HepG2 (cell line): ENCODE measurements around the gene LPAR1. TPM values are rescaled to one million over a fixed set of nuclear protein-coding genes. Genes with fewer than 3 reads are reported as not detected.

ENCODE experiments used
- ATAC-seq: fragments of 200-7000 bp; cut with Tn5 transposase; 3 replicates; pipeline ENCODE4 v1.9.1; 2020; ENCODE audit warnings: mild to moderate bottlenecking, moderate library complexity
- BruUV-seq: library from RNA; stranded (reverse); fragments of 400-500 nt; replicated peaks from 2 replicates; lab custom pipeline; 2021; lab: Mats Ljungman, UMichigan
- CTCF ChIA-PET: fragments of 300-600 bp; formaldehyde crosslinking; extraction: SDS; loops from one replicate; lab custom pipeline; 2021; ENCODE audit warnings: low total read pairs, inconsistent platforms, low intra/inter-chr PET ratio; lab: Yijun Ruan, JAX
- POLR2A ChIA-PET: fragments of 350-600 bp; sonication (Branson Sonifier 250); formaldehyde crosslinking; loops from one replicate; lab custom pipeline; 2020; ENCODE audit warnings: antibody characterized with exemption, inconsistent platforms; lab: Yijun Ruan, JAX
- DNase-seq: peaks from one replicate; pipeline ENCODE4 v3.0.0-alpha.2; 2015; ENCODE audit warnings: low spot score
- FAIRE-seq: peaks from 3 replicates; lab custom pipeline; 2011; peaks lifted over from hg19 to GRCh38; lab: Jason Lieb, UNC
- H2AFZ ChIP-seq: one replicate; pipeline ENCODE4 v1.6.1; 2011; ENCODE audit warnings: low read length, inconsistent platforms
- H3K27ac ChIP-seq: fragments of 300-600 bp; 3 replicates; pipeline ENCODE4 v1.8.0; 2011; ENCODE audit warnings: mixed run types, mild to moderate bottlenecking, mixed read lengths, low read length, inconsistent platforms; ENCODE audit not compliant: insufficient read depth; ENCODE audit errors: extremely low read length
- H3K27me3 ChIP-seq, 2 experiments: fragments of 200-600 bp in 1 of 2; 2 replicates in 1 of 2; 3 replicates in 1 of 2; pipeline versions ENCODE4 v1.6.0 to v1.8.0; 2011; ENCODE audit warnings: low read length in 2 of 2, mild to moderate bottlenecking in 2 of 2, moderate library complexity in 2 of 2, inconsistent platforms in 1 of 2; ENCODE audit not compliant: insufficient read depth in 2 of 2, control insufficient read depth in 1 of 2
- H3K36me3 ChIP-seq, 2 experiments: fragments of 200-600 bp in 1 of 2; replicated peaks in 1 of 2; 2 replicates in 1 of 2; 3 replicates in 1 of 2; pipeline versions ENCODE4 v1.5.1 to v1.8.0; 2011; ENCODE audit warnings: low read length in 2 of 2, inconsistent platforms in 1 of 2; ENCODE audit not compliant: insufficient read depth in 2 of 2, control insufficient read depth in 1 of 2
- H3K4me1 ChIP-seq: 2 replicates; pipeline ENCODE4 v1.5.1; 2012; ENCODE audit warnings: low read length, inconsistent platforms; ENCODE audit not compliant: insufficient read depth
- H3K4me2 ChIP-seq: 2 replicates; pipeline ENCODE4 v1.6.0; 2011; ENCODE audit warnings: low read depth, low read length, inconsistent platforms
- H3K4me3 ChIP-seq, 3 experiments: fragments of 200-600 bp in 1 of 3; sonication (generic), shearing (Covaris generic) in 1 of 3; replicated peaks in 1 of 3; 2 replicates each; pipeline ENCODE4 v1.5.1; 2011 to 2016; ENCODE audit warnings: low read length in 3 of 3, inconsistent platforms in 2 of 3, low read depth in 2 of 3, mild to moderate bottlenecking in 2 of 3, control low read depth in 1 of 3, mixed read lengths in 1 of 3; ENCODE audit not compliant: insufficient read depth in 1 of 3
- H3K79me2 ChIP-seq: one replicate; pipeline ENCODE4 v1.6.1; 2011; ENCODE audit warnings: low read length, inconsistent platforms; ENCODE audit not compliant: insufficient read depth
- H3K9ac ChIP-seq: 2 replicates; pipeline ENCODE4 v1.6.0; 2011; ENCODE audit warnings: mild to moderate bottlenecking, low read depth, low read length, inconsistent platforms; ENCODE audit not compliant: insufficient read depth
- H3K9me3 ChIP-seq: 2 replicates; pipeline ENCODE4 v1.5.1; 2012; ENCODE audit warnings: mild to moderate bottlenecking, low read length
- H4K20me1 ChIP-seq: 2 replicates; pipeline ENCODE4 v1.6.0; 2011; ENCODE audit warnings: inconsistent platforms, mild to moderate bottlenecking, low read length, moderate library complexity; ENCODE audit not compliant: insufficient read depth
- ATF7 ChIP-seq, 2 experiments: fragments of 450-650 bp in 1 of 2; sonication (generic) in 1 of 2; formaldehyde crosslinking in 1 of 2; IDR thresholded peaks; 2 replicates each; pipeline versions ENCODE4 v1.4.0 to v1.6.1; 2016 to 2020; ENCODE audit warnings: antibody characterized with exemption in 1 of 2, mild to moderate bottlenecking in 1 of 2, missing genetic modification reagents in 1 of 2
- TOE1 ChIP-seq: sonication (generic); formaldehyde crosslinking; IDR thresholded peaks from 2 replicates; pipeline ENCODE4 v1.4.0; 2020; ENCODE audit warnings: mild to moderate bottlenecking, missing genetic modification reagents
- WGBS: methylation state at CpG from one replicate; pipeline ENCODE4 v1.1.6; 2017; ENCODE audit warnings: low lambda C conversion rate; 5-methylcytosine and 5-hydroxymethylcytosine counted together
- in situ Hi-C: cut with HindIII; loops from 2 replicates; pipeline ENCODE4 v1.10.0; 2017; ENCODE audit warnings: low pct_unique_long_range_greater_than_20kb; ENCODE audit not compliant: extremely low pct_ligation_motif_present
- intact Hi-C: fragments of 100-400 bp; cut with micrococcal nuclease; formaldehyde crosslinking; loops from one replicate; pipeline ENCODE4 v1.10.0; 2022; ENCODE audit not compliant: unreplicated experiment
- polyA plus RNA-seq, 8 experiments: library from polyadenylated mRNA; depleted of rRNA in 3 of 8; stranded (reverse) in 7 of 8; unstranded in 1 of 8; fragments of >200 nt; fragmentation: Illumina TruSeq in 4 of 8; extraction: Trizol in 4 of 8; gene quantifications; 2 replicates each; pipeline versions ENCODE4 v1.2.1 to v1.2.3, GENCODE V29; 2011 to 2016; ENCODE audit warnings: low read depth in 4 of 8, missing spikeins in 1 of 8, mixed read lengths in 1 of 8; ENCODE audit not compliant: insufficient read depth in 1 of 8
- total RNA-seq, 5 experiments: library from RNA; depleted of rRNA; stranded (reverse); fragments of >200 nt; fragmentation: Illumina TruSeq; extraction: Trizol; gene quantifications; 2 replicates each; pipeline ENCODE4 v1.2.3, GENCODE V29; 2016; ENCODE audit warnings: low read depth in 1 of 5
- TF ChIP-seq, protein P1 (sequence below): sonication (generic); formaldehyde crosslinking; IDR thresholded peaks from 2 replicates; pipeline ENCODE4 v1.4.0; 2020; ENCODE audit warnings: mild to moderate bottlenecking, missing genetic modification reagents, borderline replicate concordance
- TF ChIP-seq, protein P2 (sequence below): sonication (generic); formaldehyde crosslinking; IDR thresholded peaks from 2 replicates; pipeline ENCODE4 v1.9.0; 2022; ENCODE audit warnings: missing genetic modification reagents, mild to moderate bottlenecking, borderline replicate concordance

Gene LPAR1
- total and polyA plus RNA-seq, 2 of the 13 experiments (the other 11 are each of a cell fraction or from before 2014, with no cell fraction given): not detected

GRCh38 chr9:110990481-110990880 lies 47.8 kb downstream of the LPAR1 start:
- Histone ChIP-seq H2AFZ (no peak overlapping the region), H3K9me3 (no peaks in the 10 kb centered on the region), H3K27me3 (no peaks in the 10 kb centered on the region), H3K4me1 (no peaks in the 10 kb centered on the region), H3K4me3 (no peak overlapping the region), H3K4me2 (no peak overlapping the region), H3K79me2 (no peaks in the 10 kb centered on the region), H3K27ac (no peak overlapping the region), H3K9ac (no peak overlapping the region)
- WGBS: 23% methylated on average over 2 of the region's 2 CpGs
- in situ Hi-C loops: no loop called here
- POLR2A ChIA-PET: no interaction called here
- no peak for ATAC-seq
- CTCF ChIA-PET: no interaction called here
- TF ChIP-seq TOE1 (CRISPR knock-in tag): no peak
- peak; percentile 76 for TF ChIP-seq ATF7 (IDR thresholded peaks at IDR 0.05)
- TF ChIP-seq ATF7 (CRISPR knock-in tag; IDR thresholded peaks at IDR 0.05): no peak
- TF ChIP-seq, protein P1, sequence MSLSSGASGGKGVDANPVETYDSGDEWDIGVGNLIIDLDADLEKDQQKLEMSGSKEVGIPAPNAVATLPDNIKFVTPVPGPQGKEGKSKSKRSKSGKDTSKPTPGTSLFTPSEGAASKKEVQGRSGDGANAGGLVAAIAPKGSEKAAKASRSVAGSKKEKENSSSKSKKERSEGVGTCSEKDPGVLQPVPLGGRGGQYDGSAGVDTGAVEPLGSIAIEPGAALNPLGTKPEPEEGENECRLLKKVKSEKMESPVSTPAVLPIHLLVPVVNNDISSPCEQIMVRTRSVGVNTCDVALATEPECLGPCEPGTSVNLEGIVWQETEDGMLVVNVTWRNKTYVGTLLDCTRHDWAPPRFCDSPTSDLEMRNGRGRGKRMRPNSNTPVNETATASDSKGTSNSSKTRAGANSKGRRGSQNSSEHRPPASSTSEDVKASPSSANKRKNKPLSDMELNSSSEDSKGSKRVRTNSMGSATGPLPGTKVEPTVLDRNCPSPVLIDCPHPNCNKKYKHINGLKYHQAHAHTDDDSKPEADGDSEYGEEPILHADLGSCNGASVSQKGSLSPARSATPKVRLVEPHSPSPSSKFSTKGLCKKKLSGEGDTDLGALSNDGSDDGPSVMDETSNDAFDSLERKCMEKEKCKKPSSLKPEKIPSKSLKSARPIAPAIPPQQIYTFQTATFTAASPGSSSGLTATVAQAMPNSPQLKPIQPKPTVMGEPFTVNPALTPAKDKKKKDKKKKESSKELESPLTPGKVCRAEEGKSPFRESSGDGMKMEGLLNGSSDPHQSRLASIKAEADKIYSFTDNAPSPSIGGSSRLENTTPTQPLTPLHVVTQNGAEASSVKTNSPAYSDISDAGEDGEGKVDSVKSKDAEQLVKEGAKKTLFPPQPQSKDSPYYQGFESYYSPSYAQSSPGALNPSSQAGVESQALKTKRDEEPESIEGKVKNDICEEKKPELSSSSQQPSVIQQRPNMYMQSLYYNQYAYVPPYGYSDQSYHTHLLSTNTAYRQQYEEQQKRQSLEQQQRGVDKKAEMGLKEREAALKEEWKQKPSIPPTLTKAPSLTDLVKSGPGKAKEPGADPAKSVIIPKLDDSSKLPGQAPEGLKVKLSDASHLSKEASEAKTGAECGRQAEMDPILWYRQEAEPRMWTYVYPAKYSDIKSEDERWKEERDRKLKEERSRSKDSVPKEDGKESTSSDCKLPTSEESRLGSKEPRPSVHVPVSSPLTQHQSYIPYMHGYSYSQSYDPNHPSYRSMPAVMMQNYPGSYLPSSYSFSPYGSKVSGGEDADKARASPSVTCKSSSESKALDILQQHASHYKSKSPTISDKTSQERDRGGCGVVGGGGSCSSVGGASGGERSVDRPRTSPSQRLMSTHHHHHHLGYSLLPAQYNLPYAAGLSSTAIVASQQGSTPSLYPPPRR (CRISPR knock-in tag): no peak
- TF ChIP-seq, protein P2, sequence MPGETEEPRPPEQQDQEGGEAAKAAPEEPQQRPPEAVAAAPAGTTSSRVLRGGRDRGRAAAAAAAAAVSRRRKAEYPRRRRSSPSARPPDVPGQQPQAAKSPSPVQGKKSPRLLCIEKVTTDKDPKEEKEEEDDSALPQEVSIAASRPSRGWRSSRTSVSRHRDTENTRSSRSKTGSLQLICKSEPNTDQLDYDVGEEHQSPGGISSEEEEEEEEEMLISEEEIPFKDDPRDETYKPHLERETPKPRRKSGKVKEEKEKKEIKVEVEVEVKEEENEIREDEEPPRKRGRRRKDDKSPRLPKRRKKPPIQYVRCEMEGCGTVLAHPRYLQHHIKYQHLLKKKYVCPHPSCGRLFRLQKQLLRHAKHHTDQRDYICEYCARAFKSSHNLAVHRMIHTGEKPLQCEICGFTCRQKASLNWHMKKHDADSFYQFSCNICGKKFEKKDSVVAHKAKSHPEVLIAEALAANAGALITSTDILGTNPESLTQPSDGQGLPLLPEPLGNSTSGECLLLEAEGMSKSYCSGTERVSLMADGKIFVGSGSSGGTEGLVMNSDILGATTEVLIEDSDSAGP (CRISPR knock-in tag): no peak
- TF ChIP-seq, all 625 proteins: peak for 1
- no TSS peak for BruUV-seq
- H3K36me3 ChIP-seq: no peaks in the 10 kb centered on the region
- intact Hi-C loops: no loop called here
- H4K20me1 ChIP-seq: no peaks in the 10 kb centered on the region
- FAIRE-seq (no peak), DNase-seq (no peak)
